K562 (cell line): ENCODE results near the gene ZMIZ1. TPM values are rescaled to one million over a fixed set of nuclear protein-coding genes. Genes with fewer than 3 reads are reported as not detected.

Experiments
- CBFA2T3 ChIP-seq: fragments of 450-650 bp; IDR thresholded peaks from 2 replicates; pipeline ENCODE4 v1.6.1; 2017
- E2F3 ChIP-seq: fragments of 250-450 bp; sonication (Bioruptor Pico); IDR thresholded peaks from 2 replicates; pipeline ENCODE4 v1.4.0; 2020; ENCODE audit warnings: mild to moderate bottlenecking
- FOSL1 ChIP-seq: fragments of 200-800 bp; sonication (Bioruptor generic); conservative IDR thresholded peaks from 2 replicates; pipeline ENCODE4 v1.6.1; 2016; ENCODE audit warnings: missing genetic modification characterization, missing compliant biosample characterization
- FOXM1 ChIP-seq, 2 experiments: fragments of 450-650 bp in 1 of 2; sonication (generic) in 1 of 2; formaldehyde crosslinking in 1 of 2; IDR thresholded peaks; 2 replicates each; pipeline versions ENCODE4 v1.6.1 to v1.9.0; 2017 to 2022; ENCODE audit warnings: low read depth in 2 of 2, mild to moderate bottlenecking in 2 of 2, missing genetic modification reagents in 1 of 2, moderate library complexity in 1 of 2
- GTF2E2 ChIP-seq: fragments of 200-800 bp; sonication (Bioruptor generic); IDR thresholded peaks from 2 replicates; pipeline ENCODE4 v1.6.1; 2016; ENCODE audit warnings: missing genetic modification characterization, missing compliant biosample characterization
- HNRNPL ChIP-seq: fragments of 200-400 bp; formaldehyde crosslinking; IDR thresholded peaks from 2 replicates; pipeline ENCODE4 v1.6.1; 2017; ENCODE audit warnings: low read depth, mild to moderate bottlenecking, low read length
- MXI1 ChIP-seq: IDR thresholded peaks from 2 replicates; pipeline ENCODE4 v1.6.1; 2011; ENCODE audit warnings: low read depth, mild to moderate bottlenecking, improper control_type of control experiment, low read length
- NBN ChIP-seq: fragments of 450-650 bp; IDR thresholded peaks from 2 replicates; pipeline ENCODE4 v1.6.1; 2016; ENCODE audit warnings: low read depth, mild to moderate bottlenecking
- NCOR1 ChIP-seq: fragments of 450-650 bp; IDR thresholded peaks from 2 replicates; pipeline ENCODE4 v1.6.1; 2016; ENCODE audit warnings: mild to moderate bottlenecking, moderate library complexity
- NFRKB ChIP-seq: fragments of 450-650 bp; IDR thresholded peaks from 2 replicates; pipeline ENCODE4 v1.6.1; 2016; ENCODE audit warnings: low read depth
- POLR2G ChIP-seq: fragments of 200-400 bp; formaldehyde crosslinking; IDR thresholded peaks from 2 replicates; pipeline ENCODE4 v1.6.1; 2017; ENCODE audit warnings: low read depth, mild to moderate bottlenecking, antibody characterized with exemption, low read length, moderate library complexity
- RBFOX2 ChIP-seq: fragments of 200-400 bp; formaldehyde crosslinking; IDR thresholded peaks from 2 replicates; pipeline ENCODE4 v1.6.1; 2017; ENCODE audit warnings: low read depth, mild to moderate bottlenecking, low read length, moderate library complexity
- RBM22 ChIP-seq: fragments of 200-400 bp; formaldehyde crosslinking; IDR thresholded peaks from 2 replicates; pipeline ENCODE4 v1.6.1; 2018; ENCODE audit warnings: low read length, low read depth; ENCODE audit not compliant: poor library complexity, severe bottlenecking
- RFX1 ChIP-seq: fragments of 450-650 bp; IDR thresholded peaks from 2 replicates; pipeline ENCODE4 v1.6.1; 2016; ENCODE audit warnings: mild to moderate bottlenecking, moderate library complexity
- ZBTB1 ChIP-seq: sonication (generic); formaldehyde crosslinking; IDR thresholded peaks from 2 replicates; pipeline ENCODE4 v1.8.1; 2023; ENCODE audit warnings: missing genetic modification reagents, low read depth, mild to moderate bottlenecking, borderline replicate concordance
- ZNF165 ChIP-seq: fragments of 250-450 bp; sonication (Bioruptor Pico); IDR thresholded peaks from 2 replicates; pipeline ENCODE4 v1.4.0; 2020; ENCODE audit warnings: borderline replicate concordance
- polyA plus RNA-seq, 8 experiments: library from polyadenylated mRNA; depleted of rRNA in 4 of 8; stranded (reverse) in 5 of 8; unstranded in 3 of 8; fragments of >200 nt; fragmentation: Nextera tagmentation in 2 of 8; fragmentation: Illumina TruSeq in 1 of 8; extraction: Ambion mirVana in 2 of 8; extraction: Trizol in 1 of 8; gene quantifications; 2 replicates each; pipeline versions ENCODE4 v1.2.1 to v1.2.3, GENCODE V29; 2011 to 2014; ENCODE audit warnings: inconsistent platforms in 1 of 8, missing spikeins in 1 of 8
- total RNA-seq, 7 experiments: library from RNA; depleted of rRNA in 6 of 7; stranded (reverse); fragments of >200 nt in 6 of 7; fragmentation: Illumina TruSeq in 2 of 7; extraction: Trizol in 2 of 7; gene quantifications; 2 replicates each; pipeline versions ENCODE4 v1.2.1 to v1.2.3, GENCODE V29; 2011 to 2021; ENCODE audit warnings: low replicate concordance in 1 of 7
- TF ChIP-seq, protein P1 (sequence below): sonication (generic); IDR thresholded peaks from 2 replicates; pipeline ENCODE4 v1.6.1; 2016
- TF ChIP-seq, protein P2 (sequence below): sonication (generic); formaldehyde crosslinking; IDR thresholded peaks from 2 replicates; pipeline ENCODE4 v1.8.1; 2023; ENCODE audit warnings: mild to moderate bottlenecking, missing genetic modification reagents
- TF ChIP-seq, protein P3 (sequence below), 2 experiments: fragments of 450-650 bp in 1 of 2; sonication (generic) in 1 of 2; formaldehyde crosslinking; conservative IDR thresholded peaks; 2 replicates each; pipeline versions ENCODE4 v1.4.0 to v1.8.1; 2020 to 2022; ENCODE audit warnings: mild to moderate bottlenecking in 1 of 2, missing genetic modification reagents in 1 of 2
- TF ChIP-seq, protein P4 (sequence below): sonication (generic); formaldehyde crosslinking; IDR thresholded peaks from 2 replicates; pipeline ENCODE4 v1.9.0; 2022; ENCODE audit warnings: mild to moderate bottlenecking, missing genetic modification reagents

ZMIZ1 gene
- total and polyA plus RNA-seq, 9 of the 15 experiments (the other 6 are each of a cell fraction or from before 2014, with no cell fraction given) = 1.0 to 37.3 (median 4.3) TPM

DNA sequence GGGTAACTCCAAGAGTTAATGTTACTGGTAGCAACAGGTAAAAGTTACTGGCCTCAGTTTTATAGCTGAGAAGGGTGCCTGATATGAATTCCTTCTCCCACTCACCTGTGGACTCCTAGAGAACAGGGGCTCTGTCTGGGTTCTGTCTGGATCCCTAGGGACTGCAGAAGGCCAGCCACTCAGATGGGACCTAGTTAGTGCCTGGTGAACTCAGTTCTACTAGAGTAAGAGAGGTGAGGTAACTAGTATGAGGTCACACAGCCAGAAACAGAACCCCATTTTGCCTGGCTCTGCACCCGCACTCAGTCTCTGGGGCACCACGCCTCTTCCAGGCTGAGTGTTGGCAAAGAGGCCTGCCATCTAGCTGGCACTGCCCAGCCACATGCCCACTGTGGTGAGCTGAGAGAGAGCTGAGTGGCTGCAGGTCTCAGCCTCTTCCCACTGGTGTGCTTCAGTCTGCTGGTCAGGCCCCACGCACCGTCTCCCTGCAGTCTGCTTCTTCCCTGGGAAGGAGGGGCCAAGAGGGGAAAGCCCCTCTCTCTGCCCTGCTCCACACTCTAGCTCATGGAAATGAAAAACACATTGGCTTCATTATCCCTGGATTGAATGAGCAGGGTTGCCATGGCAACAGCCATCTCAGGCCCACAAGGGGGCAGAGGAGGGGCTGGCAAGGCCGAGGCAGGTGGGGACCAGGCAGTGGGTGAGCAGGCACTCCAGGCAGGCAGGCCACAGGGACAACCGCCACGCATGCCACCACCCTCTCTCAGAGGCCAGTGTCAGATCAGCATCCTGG lies 110.6 kb downstream of the ZMIZ1 start (continued):
- TF ChIP-seq, protein P1, sequence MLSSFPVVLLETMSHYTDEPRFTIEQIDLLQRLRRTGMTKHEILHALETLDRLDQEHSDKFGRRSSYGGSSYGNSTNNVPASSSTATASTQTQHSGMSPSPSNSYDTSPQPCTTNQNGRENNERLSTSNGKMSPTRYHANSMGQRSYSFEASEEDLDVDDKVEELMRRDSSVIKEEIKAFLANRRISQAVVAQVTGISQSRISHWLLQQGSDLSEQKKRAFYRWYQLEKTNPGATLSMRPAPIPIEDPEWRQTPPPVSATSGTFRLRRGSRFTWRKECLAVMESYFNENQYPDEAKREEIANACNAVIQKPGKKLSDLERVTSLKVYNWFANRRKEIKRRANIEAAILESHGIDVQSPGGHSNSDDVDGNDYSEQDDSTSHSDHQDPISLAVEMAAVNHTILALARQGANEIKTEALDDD = peak; percentile 96
- TF ChIP-seq ZNF165 (CRISPR knock-in tag) (0 out of 2 replicates have a peak, but pooled peaks have one; percentile 30), GTF2E2 (tag) (no peak), CBFA2T3 (no peak), NFRKB (peak; percentile 38; the same call in 1 of the 2 replicates), NCOR1 (no peak), RFX1 (peak; percentile 98), NBN (no peak), POLR2G (0 out of 2 replicates have a peak, but pooled peaks have one; percentile 29), FOXM1 (IDR thresholded peaks at IDR 0.05; ENCODE audit: low read depth) (no peak), FOXM1 (CRISPR knock-in tag; IDR thresholded peaks at IDR 0.05; ENCODE audit: low read depth) (peak; percentile 30; the same call in 1 of the 2 replicates), HNRNPL (0 out of 2 replicates have a peak, but pooled peaks have one; percentile 51), ZBTB1 (0 out of 2 replicates have a peak, but pooled peaks have one; percentile 46), MXI1 (0 out of 2 replicates have a peak, but pooled peaks have one; percentile 30), RBFOX2 (peak; percentile 16; the same call in 1 of the 2 replicates), E2F3 (CRISPR knock-in tag) (0 out of 2 replicates have a peak, but pooled peaks have one; percentile 53), FOSL1 (peak; percentile 75; the same call in 1 of the 2 replicates), RBM22 (peak; percentile 55)
- TF ChIP-seq, protein P2, sequence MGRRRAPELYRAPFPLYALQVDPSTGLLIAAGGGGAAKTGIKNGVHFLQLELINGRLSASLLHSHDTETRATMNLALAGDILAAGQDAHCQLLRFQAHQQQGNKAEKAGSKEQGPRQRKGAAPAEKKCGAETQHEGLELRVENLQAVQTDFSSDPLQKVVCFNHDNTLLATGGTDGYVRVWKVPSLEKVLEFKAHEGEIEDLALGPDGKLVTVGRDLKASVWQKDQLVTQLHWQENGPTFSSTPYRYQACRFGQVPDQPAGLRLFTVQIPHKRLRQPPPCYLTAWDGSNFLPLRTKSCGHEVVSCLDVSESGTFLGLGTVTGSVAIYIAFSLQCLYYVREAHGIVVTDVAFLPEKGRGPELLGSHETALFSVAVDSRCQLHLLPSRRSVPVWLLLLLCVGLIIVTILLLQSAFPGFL = peak; percentile 90; the same call in 1 of the 2 replicates
- TF ChIP-seq, protein P3, sequence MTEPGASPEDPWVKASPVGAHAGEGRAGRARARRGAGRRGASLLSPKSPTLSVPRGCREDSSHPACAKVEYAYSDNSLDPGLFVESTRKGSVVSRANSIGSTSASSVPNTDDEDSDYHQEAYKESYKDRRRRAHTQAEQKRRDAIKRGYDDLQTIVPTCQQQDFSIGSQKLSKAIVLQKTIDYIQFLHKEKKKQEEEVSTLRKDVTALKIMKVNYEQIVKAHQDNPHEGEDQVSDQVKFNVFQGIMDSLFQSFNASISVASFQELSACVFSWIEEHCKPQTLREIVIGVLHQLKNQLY (CRISPR knock-in tag; conservative IDR thresholded peaks at IDR 0.05) = 0 out of 4 replicates have a peak, but pooled peaks of 1 of the 2 experiments have one; percentile 71
- TF ChIP-seq, protein P4, sequence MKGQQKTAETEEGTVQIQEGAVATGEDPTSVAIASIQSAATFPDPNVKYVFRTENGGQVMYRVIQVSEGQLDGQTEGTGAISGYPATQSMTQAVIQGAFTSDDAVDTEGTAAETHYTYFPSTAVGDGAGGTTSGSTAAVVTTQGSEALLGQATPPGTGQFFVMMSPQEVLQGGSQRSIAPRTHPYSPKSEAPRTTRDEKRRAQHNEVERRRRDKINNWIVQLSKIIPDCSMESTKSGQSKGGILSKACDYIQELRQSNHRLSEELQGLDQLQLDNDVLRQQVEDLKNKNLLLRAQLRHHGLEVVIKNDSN = peak; percentile 37; the same call in 1 of the 2 replicates
